T-cell (primary cell): ENCODE data around the gene HIP1. TPM values are rescaled to one million over a fixed set of nuclear protein-coding genes. Genes with fewer than 3 reads are reported as not detected.
"Not testable (repeated sequence)": the region's sequence is repeated elsewhere in the genome, so short reads cannot be mapped to it uniquely, and the experiment has no call there.

ENCODE experiments used
- ATAC-seq, 4 experiments: fragments of 200-7000 bp in 3 of 4; fragments of 150-1000 bp in 1 of 4; cut with Tn5 transposase; replicated peaks in 1 of 4; 1 replicate in 3 of 4; 2 replicates in 1 of 4; pipeline ENCODE4 v1.10.0; 2021; ENCODE audit warnings: moderate library complexity in 3 of 4, mild to moderate bottlenecking in 2 of 4, moderate number of reproducible peaks in 1 of 4
- CTCF ChIA-PET, 2 donors: fragments of 300-600 bp; sonication (Branson Sonifier 250); formaldehyde crosslinking; loops; one replicate each; lab custom pipeline; 2022; ENCODE audit warnings: antibody characterized with exemption in 2 of 2; lab: Charles Lee
- POLR2A ChIA-PET, 2 donors: fragments of 300-600 bp; sonication (Branson Sonifier 250); formaldehyde crosslinking; loops; one replicate each; lab custom pipeline; 2022; ENCODE audit warnings: antibody characterized with exemption in 2 of 2; lab: Charles Lee
- DNase-seq, 35 experiments: peaks; one replicate each; pipeline versions ENCODE4 v3.0.0 to v3.0.0-alpha.2; 2013 to 2023
- H3K27ac ChIP-seq: one replicate; pipeline ENCODE4 v1.5.1; 2013; ENCODE audit warnings: low read length
- H3K27me3 ChIP-seq, 2 experiments: replicated peaks in 1 of 2; 1 replicate in 1 of 2; 2 replicates in 1 of 2; pipeline versions ENCODE4 v1.6.1 to v1.7.0; 2013; ENCODE audit warnings: low read length in 1 of 2, mixed read lengths in 1 of 2; ENCODE audit not compliant: control insufficient read depth in 2 of 2, insufficient read depth in 2 of 2; ENCODE audit errors: extremely low read depth in 1 of 2
- H3K36me3 ChIP-seq, 2 donors: 1 replicate in 1 of 2; 2 replicates in 1 of 2; pipeline versions ENCODE4 v1.6.1 to v1.7.0; 2013; ENCODE audit warnings: low read length in 1 of 2; ENCODE audit not compliant: control insufficient read depth in 2 of 2, insufficient read depth in 1 of 2; ENCODE audit errors: extremely low read depth in 1 of 2
- H3K4me1 ChIP-seq, 2 experiments: 1 replicate in 1 of 2; 2 replicates in 1 of 2; pipeline versions ENCODE4 v1.6.1 to v1.7.0; 2013; ENCODE audit warnings: low read length in 2 of 2, mixed read lengths in 1 of 2; ENCODE audit not compliant: insufficient read depth in 2 of 2, control insufficient read depth in 1 of 2; ENCODE audit errors: extremely low read depth in 1 of 2
- H3K4me3 ChIP-seq, 2 donors: 1 replicate in 1 of 2; 2 replicates in 1 of 2; pipeline versions ENCODE4 v1.5.1 to v1.7.0; 2013; ENCODE audit warnings: mild to moderate bottlenecking in 2 of 2, low read length in 1 of 2, moderate library complexity in 1 of 2; ENCODE audit not compliant: control insufficient read depth in 1 of 2; ENCODE audit errors: extremely low read depth in 1 of 2
- H3K9me3 ChIP-seq: 2 replicates; pipeline ENCODE4 v1.7.0; 2013
- H3K27ac Mint-ChIP-seq, 2 donors: one replicate each; pipeline ENCODE4 v1.8.0; 2020 to 2021; ENCODE audit warnings: mild to moderate bottlenecking in 2 of 2, mixed read lengths in 2 of 2
- H3K27me3 Mint-ChIP-seq, 2 donors: one replicate each; pipeline ENCODE4 v1.8.0; 2021 to 2022; ENCODE audit warnings: mixed read lengths in 2 of 2
- H3K36me3 Mint-ChIP-seq: one replicate; pipeline ENCODE4 v1.8.0; 2021; ENCODE audit warnings: mixed read lengths
- H3K4me1 Mint-ChIP-seq, 3 donors: one replicate each; pipeline ENCODE4 v1.8.0; 2020 to 2022; ENCODE audit warnings: mixed read lengths in 3 of 3, mild to moderate bottlenecking in 1 of 3
- H3K4me3 Mint-ChIP-seq, 3 donors: one replicate each; pipeline ENCODE4 v1.8.0; 2020 to 2022; ENCODE audit warnings: mild to moderate bottlenecking in 3 of 3, mixed read lengths in 3 of 3, moderate library complexity in 3 of 3
- H3K9me3 Mint-ChIP-seq, 3 donors: one replicate each; pipeline ENCODE4 v1.8.0; 2020 to 2022; ENCODE audit warnings: mixed read lengths in 3 of 3
- WGBS: methylation state at CpG from one replicate; pipeline ENCODE4 v1.1.5; 2013; ENCODE audit warnings: missing lambda C conversion rate; ENCODE audit not compliant: insufficient coverage; 5-methylcytosine and 5-hydroxymethylcytosine counted together
- total RNA-seq, 35 experiments: library from RNA in 6 of 35; stranded (reverse) in 6 of 35; fragments of 120-200 nt in 1 of 35; gene quantifications; one replicate each; pipeline versions ENCODE4 v1.2.1 to v1.2.4 and lab custom pipeline; 2013 to 2026

The HIP1 gene
- total RNA-seq, 5 donors from 2014 or later (not counting 1 experiment from before 2014, with no cell fraction given), result 3.2 to 8.4 (median 3.6) TPM

- H3K27ac ChIP-seq, H3K4me1 Mint-ChIP-seq, H3K27ac Mint-ChIP-seq, H3K9me3 ChIP-seq, H3K4me3 Mint-ChIP-seq, H3K4me1 ChIP-seq, H3K4me3 ChIP-seq, ATAC-seq, H3K36me3 Mint-ChIP-seq, H3K27me3 ChIP-seq, H3K27me3 Mint-ChIP-seq, DNase-seq, CTCF ChIA-PET, H3K36me3 ChIP-seq, H3K9me3 Mint-ChIP-seq: not testable (repeated sequence)
- WGBS, result 100% methylated on average over 1 of the region's 4 CpGs
- POLR2A ChIA-PET, result interaction anchor here in 1 of 2 donors (0.7 kb wide), 1 partner anchor 546 kb away, joined by 3 read pairs; no protein-coding TSS in a partner anchor
Measured at GRCh38 chr7:75600748-75601147, 138.0 kb downstream of the HIP1 start.

DNA sequence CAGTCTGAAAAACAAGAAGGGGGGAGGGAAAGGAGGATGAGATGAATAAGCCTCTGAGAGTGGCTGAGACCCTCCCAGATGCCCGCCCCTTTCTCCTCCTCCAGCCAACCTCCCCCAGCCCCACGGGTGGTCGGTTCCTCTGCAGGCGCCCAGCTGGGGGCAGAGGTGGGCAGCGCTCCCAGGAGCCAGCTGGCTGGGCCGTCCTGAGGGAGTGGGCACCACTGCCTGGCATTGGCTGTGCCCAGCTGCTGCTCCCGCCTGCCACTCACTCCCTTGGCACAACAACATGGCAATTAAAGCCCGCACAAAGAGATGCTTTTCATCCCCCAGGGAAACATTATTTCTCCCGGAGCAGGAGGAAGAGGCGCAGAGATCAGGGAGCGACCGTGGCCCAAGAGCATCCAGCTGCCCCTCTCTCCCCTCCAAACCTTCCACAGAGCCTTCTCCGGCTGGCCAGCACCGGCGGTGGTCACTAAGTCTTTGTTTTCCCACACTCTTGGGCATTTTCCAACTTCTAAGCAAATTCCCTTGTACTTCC is 139.4 kb downstream of the HIP1 start:
- DNase-seq, result no peak
- no peak overlapping the region for H3K27ac Mint-ChIP-seq
- peaks cover 0 to 9% (median 2%) of the 10 kb centered on the region in 3 donors for H3K4me1 Mint-ChIP-seq
- H3K4me1 ChIP-seq, result peaks cover 0 to 5% of the 10 kb centered on the region in 2 experiments
- no peaks in the 10 kb centered on the region for H3K27me3 Mint-ChIP-seq
- H3K9me3 ChIP-seq, result no peaks in the 10 kb centered on the region
- no peaks in the 10 kb centered on the region for H3K9me3 Mint-ChIP-seq
- H3K27ac ChIP-seq, result no peak overlapping the region
- H3K4me3 ChIP-seq, result no peak overlapping the region
- no peak for ATAC-seq
- peaks cover 4% of the 10 kb centered on the region for H3K36me3 Mint-ChIP-seq
- no peaks in the 10 kb centered on the region for H3K36me3 ChIP-seq
- ChIA-PET CTCF (no interaction called here), POLR2A (no interaction called here)
- H3K27me3 ChIP-seq, result no peaks in the 10 kb centered on the region
- WGBS, result 93% methylated on average over 11 of the region's 15 CpGs
- H3K4me3 Mint-ChIP-seq, result no peak overlapping the region

DNA sequence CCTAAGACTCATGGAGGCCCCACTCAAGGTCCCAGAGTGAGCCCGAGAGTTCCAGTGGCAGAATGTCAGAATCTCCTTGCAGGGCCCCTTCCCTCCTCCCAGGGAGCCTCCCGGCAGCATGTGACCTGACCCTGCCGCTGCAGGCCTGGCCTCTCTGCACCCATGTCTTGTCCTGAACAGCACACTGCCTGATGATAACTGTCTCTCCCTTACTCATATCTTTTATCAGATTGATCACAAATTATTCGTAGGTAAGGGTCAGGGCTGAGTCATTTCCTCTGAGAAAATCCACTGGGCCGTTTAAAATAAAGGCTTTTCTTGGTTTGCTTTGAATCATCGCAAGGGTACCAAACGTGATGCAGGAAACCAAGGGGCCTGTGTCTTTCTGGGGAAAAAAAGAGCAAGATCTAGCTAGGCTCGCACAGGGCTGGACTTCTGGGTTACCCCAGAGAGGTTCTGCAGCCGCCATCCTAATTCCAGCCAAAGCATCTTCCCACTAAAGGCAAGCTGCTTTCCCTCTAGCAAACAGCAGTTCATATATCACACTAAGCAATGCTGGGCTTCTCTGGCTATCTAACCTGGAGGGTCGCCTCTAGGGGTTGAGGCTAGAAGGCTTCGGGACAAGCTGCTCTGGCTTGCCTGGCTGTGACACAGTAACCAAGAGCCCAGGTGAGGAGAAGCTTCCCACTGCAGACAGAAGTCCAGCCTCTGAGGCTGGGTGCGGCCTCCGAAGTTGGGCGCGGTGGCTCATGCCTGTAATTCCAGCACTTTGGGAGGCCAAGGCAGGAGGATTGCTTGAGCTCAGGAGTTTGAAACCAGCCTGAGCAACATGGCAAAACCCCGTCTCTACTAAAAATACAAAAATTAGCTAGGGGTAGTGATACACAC is 141.8 kb downstream of the HIP1 start:
- H3K4me1 Mint-ChIP-seq, result peaks cover 0 to 9% (median 2%) of the 10 kb centered on the region in 3 donors
- CTCF ChIA-PET, result interaction anchor here in 1 of 2 donors (0.6 kb wide), 2 partner anchors 554 to 1189 kb away, joined by 5 to 6 read pairs; no protein-coding TSS in a partner anchor
- Histone ChIP-seq H3K4me3 (no peak overlapping the region), H3K27me3 (no peaks in the 10 kb centered on the region), H3K36me3 (no peaks in the 10 kb centered on the region), H3K27ac (no peak overlapping the region), H3K4me1 (peaks cover 0 to 5% of the 10 kb centered on the region in 2 experiments), H3K9me3 (no peaks in the 10 kb centered on the region)
- DNase-seq (no peak), ATAC-seq (no peak)
- peaks cover 4% of the 10 kb centered on the region for H3K36me3 Mint-ChIP-seq
- H3K4me3 Mint-ChIP-seq, result no peak overlapping the region
- no peaks in the 10 kb centered on the region for H3K27me3 Mint-ChIP-seq
- WGBS, result 34% methylated on average over 8 of the region's 16 CpGs
- POLR2A ChIA-PET, result no interaction called here
- H3K27ac Mint-ChIP-seq, result no peak overlapping the region
- H3K9me3 Mint-ChIP-seq, result no peaks in the 10 kb centered on the region

DNA sequence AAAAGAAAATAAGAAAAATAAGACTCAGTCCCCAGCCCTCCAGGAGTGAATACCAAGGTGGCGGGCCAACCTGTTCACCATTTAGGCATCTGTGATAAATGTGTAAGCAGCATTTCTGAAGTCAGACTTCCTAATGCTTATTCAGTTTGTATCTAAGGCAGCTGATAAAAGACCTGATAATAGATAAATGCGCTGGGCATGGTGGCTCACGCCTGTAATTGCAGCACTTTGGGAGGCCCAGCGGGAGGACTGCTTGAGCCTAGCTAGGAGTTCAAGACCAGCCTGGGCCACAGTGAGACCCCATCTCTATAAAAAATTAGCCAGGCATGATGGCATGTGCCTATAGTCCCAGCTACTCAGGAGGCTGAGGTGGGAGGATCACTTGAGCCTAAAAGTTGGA is 143.0 kb downstream of the HIP1 start:
- H3K27me3 ChIP-seq, result no peaks in the 10 kb centered on the region
- no peaks in the 10 kb centered on the region for H3K36me3 ChIP-seq
- POLR2A ChIA-PET, result no interaction called here
- ATAC-seq (no peak), DNase-seq (no peak)
- Mint-ChIP-seq H3K4me3 (no peak overlapping the region), H3K9me3 (no peaks in the 10 kb centered on the region), H3K27ac (no peak overlapping the region), H3K27me3 (no peaks in the 10 kb centered on the region), H3K4me1 (peaks cover 0 to 9% (median 2%) of the 10 kb centered on the region in 3 donors), H3K36me3 (peaks cover 8% of the 10 kb centered on the region)
- no peaks in the 10 kb centered on the region for H3K9me3 ChIP-seq
- 100% methylated on average over 3 of the region's 4 CpGs for WGBS
- no peak overlapping the region for H3K27ac ChIP-seq
- peaks cover 0 to 5% of the 10 kb centered on the region in 2 experiments for H3K4me1 ChIP-seq
- CTCF ChIA-PET, result interaction anchor here in 1 of 2 donors (0.6 kb wide), 1 partner anchor 553 kb away, joined by 6 read pairs; no protein-coding TSS in a partner anchor
- H3K4me3 ChIP-seq, result no peak overlapping the region

DNA sequence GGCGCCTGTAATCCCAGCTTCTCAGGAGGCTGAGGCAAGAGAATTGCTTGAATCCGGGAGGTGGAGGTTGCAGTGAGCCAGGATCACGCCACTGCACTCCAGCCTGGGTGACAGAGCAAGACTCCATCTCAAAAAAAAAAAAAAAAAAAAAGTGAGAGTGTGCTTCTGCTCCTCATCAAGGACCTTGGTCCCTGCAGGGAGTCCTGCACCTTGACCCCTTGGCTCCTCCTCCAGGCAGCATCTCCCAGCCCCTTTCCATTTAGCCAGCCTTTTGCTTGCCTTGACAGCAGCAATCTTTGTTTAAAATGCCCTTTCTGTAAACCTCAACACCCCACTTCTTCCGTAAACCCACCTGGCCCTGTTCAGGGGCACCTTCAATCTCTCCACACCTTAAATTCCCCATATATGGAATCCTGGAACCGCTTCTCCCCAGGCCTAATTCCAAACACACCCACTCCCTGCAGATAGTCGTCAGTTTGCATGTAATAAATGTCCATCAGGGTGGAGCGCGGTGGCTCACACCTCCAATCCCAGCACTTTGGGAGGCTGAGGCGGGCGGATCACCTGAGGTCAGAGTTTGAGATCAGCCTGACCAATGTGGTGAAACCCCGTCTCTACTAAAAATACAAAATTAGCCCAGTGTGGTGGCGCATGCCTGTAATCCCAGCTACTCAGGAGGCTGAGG is 145.1 kb downstream of the HIP1 start:
- H3K4me3 ChIP-seq, H3K27me3 Mint-ChIP-seq, POLR2A ChIA-PET, H3K9me3 ChIP-seq, H3K27ac ChIP-seq, H3K4me1 Mint-ChIP-seq, H3K36me3 ChIP-seq, DNase-seq, H3K27me3 ChIP-seq, ATAC-seq, H3K4me1 ChIP-seq, H3K9me3 Mint-ChIP-seq, H3K4me3 Mint-ChIP-seq: not testable (repeated sequence)
- Mint-ChIP-seq H3K27ac (peak overlapping the region in 1 of 2 donors; percentile 20), H3K36me3 (peaks cover 13% of the 10 kb centered on the region)
- CTCF ChIA-PET, result interaction anchor here in 1 of 2 donors (0.7 kb wide), 1 partner anchor 1712 kb away, joined by 12 read pairs; no protein-coding TSS in a partner anchor
- WGBS, result 92% methylated on average over 6 of the region's 12 CpGs

GRCh38 chr7:75591467-75592255 is 147.1 kb downstream of the HIP1 start:
- Mint-ChIP-seq H3K27ac (no peak overlapping the region), H3K27me3 (no peaks in the 10 kb centered on the region), H3K9me3 (no peaks in the 10 kb centered on the region), H3K4me1 (peaks cover 0 to 2% (median 0%) of the 10 kb centered on the region in 3 donors), H3K36me3 (peaks cover 13% of the 10 kb centered on the region), H3K4me3 (no peak overlapping the region)
- no peaks in the 10 kb centered on the region for H3K27me3 ChIP-seq
- H3K9me3 ChIP-seq, result no peaks in the 10 kb centered on the region
- no peaks in the 10 kb centered on the region for H3K36me3 ChIP-seq
- POLR2A ChIA-PET, result no interaction called here
- DNase-seq, result no peak
- no peak for ATAC-seq
- H3K4me1 ChIP-seq, result no peaks in the 10 kb centered on the region
- 80% methylated on average over 1 of the region's 5 CpGs for WGBS
- no peak overlapping the region for H3K27ac ChIP-seq
- no peak overlapping the region for H3K4me3 ChIP-seq
- CTCF ChIA-PET, result no interaction called here
